HG03432 (cell line): ENCODE data around the gene DACH1.
"Not testable (repeated sequence)": the region's sequence is repeated elsewhere in the genome, so short reads cannot be mapped to it uniquely, and the experiment has no call there.

Source experiments
- ATAC-seq: cut with Tn5 transposase; IDR thresholded peaks from one replicate; pipeline ENCODE4 v1.9.1; 2021; ENCODE audit warnings: mild to moderate bottlenecking, moderate library complexity; ENCODE audit not compliant: unreplicated experiment

The DACH1 gene

DNA sequence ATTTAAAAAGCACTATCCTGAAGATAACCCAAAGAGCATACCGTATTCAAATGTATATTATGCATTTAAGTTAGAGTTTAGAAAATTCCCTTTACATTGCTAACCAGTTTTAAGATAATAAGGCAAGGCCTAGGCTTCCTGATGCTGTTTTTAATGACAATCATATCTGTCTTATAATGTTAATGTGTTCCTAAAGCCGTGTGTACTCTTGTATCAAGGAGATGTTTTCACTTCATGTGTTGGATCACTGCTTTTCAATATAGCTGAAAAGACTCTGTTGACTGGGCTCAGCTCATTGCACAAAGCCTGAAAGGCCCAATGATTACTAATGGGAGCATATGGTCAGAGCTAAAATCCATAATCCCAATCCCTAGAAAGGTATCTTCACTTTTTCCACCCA lies 81.6 kb downstream of the DACH1 start:
- no peak for ATAC-seq

GRCh38 chr13:71780546-71780945 lies 86.5 kb downstream of the DACH1 start:
- no peak for ATAC-seq

- ATAC-seq, result not testable (repeated sequence)
Measured at GRCh38 chr13:71778998-71779397, 88.0 kb downstream of the DACH1 start.

DNA sequence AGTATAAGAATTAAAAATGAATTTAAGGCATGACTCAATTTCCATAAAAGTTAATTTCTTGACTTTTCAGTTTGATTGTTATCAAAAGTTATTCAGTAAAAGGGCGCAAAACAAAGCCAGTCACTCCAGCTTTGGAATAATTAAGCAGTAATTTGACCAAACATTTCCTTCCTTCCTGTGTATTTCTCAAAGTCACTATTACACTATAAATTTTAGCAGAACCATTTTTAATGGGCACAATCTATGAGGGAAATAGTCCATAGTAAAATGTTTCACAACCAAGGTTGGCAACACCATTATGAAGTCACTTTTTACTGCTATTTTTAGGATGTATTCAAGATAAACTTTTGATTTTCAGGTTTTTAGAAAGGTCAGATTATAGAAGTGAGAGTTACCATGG lies 91.0 kb downstream of the DACH1 start:
- no peak for ATAC-seq

GRCh38 chr13:71774863-71775262 lies 92.1 kb downstream of the DACH1 start:
- no peak for ATAC-seq

DNA sequence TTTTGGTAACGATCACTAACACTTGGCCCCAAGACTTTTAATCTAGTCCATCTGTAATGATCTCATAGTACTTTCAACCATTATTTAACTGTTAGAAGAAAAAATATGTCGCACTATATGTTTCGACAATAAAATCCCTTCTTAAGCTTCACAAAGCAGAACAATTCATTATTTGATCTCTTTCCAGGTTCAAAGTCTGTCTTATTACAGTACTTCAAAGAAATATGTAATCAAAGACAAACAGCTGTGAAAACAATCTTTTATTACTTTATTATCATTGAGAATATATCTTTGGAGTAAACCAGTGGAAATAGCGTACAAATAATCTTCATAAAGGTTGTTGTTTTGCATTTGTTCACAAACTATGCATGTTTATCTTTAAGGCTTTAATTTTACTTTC lies 93.5 kb downstream of the DACH1 start:
- ATAC-seq, result no peak

GRCh38 chr13:71772361-71772760 lies 94.6 kb downstream of the DACH1 start:
- ATAC-seq, result no peak

GRCh38 chr13:71771144-71771543 lies 95.9 kb downstream of the DACH1 start:
- ATAC-seq, result no peak

GRCh38 chr13:71770710-71771109 lies 96.3 kb downstream of the DACH1 start:
- no peak for ATAC-seq

DNA sequence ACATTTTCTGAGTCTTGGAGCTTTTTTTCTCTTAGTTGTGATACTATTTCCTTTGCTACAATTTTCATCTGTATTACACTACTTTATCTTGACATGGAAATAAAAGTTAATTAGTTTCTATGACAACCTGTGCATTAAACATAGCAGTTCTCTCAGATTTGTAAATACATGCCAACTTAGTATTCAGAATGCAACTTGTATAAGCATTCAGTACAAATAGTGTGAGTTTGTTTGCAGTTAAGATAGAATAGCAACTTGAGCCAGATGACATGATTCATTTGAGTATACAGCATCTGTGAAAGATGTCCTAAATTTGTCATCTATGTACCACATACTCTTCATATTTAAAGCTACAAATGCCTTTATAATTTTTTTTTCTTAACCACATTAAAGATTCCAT lies 98.1 kb downstream of the DACH1 start:
- no peak for ATAC-seq

GRCh38 chr13:71759651-71760511 lies 107.1 kb downstream of the DACH1 start:
- ATAC-seq, result no peak

GRCh38 chr13:71758828-71759227 lies 108.2 kb downstream of the DACH1 start:
- no peak for ATAC-seq

- ATAC-seq, result no peak
Measured at GRCh38 chr13:71754407-71754974, 112.5 kb downstream of the DACH1 start.

DNA sequence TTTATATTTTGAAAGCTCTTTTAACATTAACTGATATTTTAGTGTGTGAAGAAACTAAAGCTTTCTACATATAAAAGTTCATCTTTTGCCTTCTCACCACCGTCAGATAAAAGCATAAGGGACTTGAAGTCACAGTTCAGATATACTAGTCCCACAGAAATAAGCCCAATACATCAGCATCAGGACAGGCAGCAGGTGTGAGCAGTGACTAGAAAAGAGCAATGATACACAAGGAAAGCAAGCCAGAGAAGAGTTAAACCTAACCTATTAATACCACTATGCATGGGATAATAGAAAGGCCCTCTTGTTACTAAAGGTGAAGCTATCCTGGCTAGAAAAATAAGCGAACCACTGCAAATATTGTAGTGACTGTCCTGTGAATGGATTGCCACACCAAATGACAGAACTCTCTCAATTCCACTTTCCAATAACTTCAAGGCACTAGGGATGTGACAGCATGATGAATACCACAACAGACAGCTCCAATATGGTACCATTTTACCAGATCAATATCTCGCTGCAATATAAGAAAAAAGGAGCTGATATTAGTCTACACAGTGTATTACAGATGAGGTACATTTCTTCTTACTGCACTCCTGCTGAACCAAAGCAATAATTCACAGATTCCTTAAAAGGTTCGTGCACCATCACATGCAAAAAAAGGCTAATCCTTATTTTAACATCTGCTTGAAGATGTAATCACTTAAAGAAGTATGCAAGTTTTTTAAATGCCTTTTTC lies 114.1 kb downstream of the DACH1 start:
- ATAC-seq, result no peak

DNA sequence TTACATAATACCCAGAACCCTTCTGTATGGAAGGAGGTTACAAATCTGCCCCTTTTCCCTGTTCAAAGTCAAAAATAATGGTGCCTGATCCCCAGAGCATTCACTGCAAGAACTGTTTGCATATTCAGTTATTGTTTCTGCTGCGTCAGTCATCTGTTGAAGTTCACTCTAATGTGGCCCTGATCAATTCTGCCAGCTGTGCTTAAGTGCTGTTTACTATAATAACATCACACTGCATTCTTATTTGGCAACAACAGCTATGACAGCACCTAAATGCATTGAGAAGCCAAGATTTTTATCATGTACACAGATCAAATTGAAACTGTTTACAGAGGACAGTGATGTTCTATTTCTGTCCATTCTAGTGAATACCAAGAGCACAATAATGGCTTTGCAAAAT lies 115.9 kb downstream of the DACH1 start:
- ATAC-seq, result no peak

DNA sequence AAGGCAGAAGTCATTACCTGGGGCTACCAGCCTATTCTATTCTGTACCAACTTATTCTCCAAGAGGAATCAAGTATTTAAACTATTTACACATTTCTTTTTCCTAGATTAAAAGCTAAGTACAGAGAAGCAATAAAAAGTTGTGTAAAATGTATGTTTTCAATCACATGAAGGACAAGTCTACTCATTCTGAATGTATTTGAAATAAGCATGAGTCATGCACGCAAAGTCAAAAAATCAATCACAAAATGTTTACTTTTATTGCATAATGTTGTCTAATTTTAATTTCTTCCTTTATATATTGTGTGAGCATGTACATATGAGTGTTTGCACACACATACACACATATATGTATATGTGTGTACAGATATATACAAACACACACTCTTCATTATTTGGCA lies 136.7 kb downstream of the DACH1 start:
- ATAC-seq, result no peak

DNA sequence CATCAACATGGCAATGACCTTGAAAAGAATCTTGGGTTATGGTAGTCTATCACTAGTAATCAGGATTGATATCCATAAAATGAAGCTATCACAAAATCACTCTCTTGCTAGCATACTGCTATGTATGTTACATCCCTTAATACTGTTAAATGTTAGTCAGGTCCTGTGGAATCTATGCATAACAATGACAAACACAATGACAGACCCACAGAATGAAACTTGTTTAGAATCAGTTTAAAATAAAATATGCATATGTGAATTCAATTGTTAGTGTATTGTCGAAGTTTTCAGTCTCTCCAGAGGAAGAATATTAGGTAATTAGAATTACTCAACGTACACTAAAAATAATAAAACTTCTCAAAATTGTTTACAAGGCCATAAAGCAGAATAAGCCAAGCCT lies 137.6 kb downstream of the DACH1 start:
- no peak for ATAC-seq

- no peak for ATAC-seq
Measured at GRCh38 chr13:71727662-71728061, 139.3 kb downstream of the DACH1 start.

- ATAC-seq, result no peak
Measured at GRCh38 chr13:71727042-71727441, 140.0 kb downstream of the DACH1 start.

- no peak for ATAC-seq
Measured at GRCh38 chr13:71722206-71722605, 144.8 kb downstream of the DACH1 start.

DNA sequence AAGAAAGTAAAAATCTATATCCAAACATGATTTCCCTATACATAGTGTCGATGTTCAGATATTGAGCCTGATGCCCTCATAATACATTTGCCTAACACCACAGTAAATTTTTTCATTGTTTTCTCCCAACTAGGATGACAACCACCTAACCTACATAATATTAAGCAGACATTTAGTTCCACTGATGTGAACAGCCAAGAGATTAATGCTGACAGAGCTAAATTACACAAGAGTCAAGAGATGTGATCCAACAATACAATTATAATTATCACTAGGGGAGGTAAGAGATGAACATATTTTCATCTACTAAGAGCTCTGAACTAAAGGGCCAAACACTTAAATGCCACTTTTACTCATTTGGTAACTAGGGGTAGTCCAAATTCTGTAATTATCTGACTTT lies 145.9 kb downstream of the DACH1 start:
- ATAC-seq, result no peak

- no peak for ATAC-seq
Measured at GRCh38 chr13:71718931-71719330, 148.1 kb downstream of the DACH1 start.
